LNCaP clone FGC (cell line): ENCODE data around the gene HS2ST1.

Experiments
- DNase-seq: peaks from one replicate; pipeline ENCODE4 v3.0.0-alpha.2; 2011; ENCODE audit warnings: low read depth
- H3K4me3 ChIP-seq: 2 replicates; pipeline ENCODE4 v1.5.1; 2011; ENCODE audit warnings: mild to moderate bottlenecking, low read depth, low read length, control low read depth
- TF ChIP-seq, protein P1 (sequence below): IDR thresholded peaks from 2 replicates; pipeline ENCODE4 v1.5.1; 2012; ENCODE audit warnings: mild to moderate bottlenecking; ENCODE audit not compliant: control insufficient read depth, insufficient read depth; ENCODE audit errors: extremely low read depth

HS2ST1 gene

DNA sequence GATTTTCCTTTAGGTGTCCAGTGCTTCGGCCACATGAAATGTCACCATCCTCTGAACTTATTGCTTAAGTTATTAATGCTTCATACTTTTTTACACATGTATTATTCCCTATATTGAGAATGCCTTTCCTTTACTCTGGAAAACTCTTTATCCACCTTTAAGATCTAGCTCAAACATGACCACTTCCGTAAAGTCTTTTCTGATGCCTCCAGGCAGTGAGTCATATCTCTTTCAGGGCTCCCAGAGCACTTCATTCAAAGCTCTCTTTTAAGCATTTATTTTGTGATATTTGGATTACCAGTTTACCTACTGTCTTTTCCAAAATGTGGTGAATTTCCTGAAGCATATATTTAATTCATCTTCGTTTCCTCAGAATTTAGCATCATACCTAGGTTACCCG lies 178.9 kb downstream of the HS2ST1 start:
- no peak overlapping the region for H3K4me3 ChIP-seq
- no peak for DNase-seq
- TF ChIP-seq, protein P1, sequence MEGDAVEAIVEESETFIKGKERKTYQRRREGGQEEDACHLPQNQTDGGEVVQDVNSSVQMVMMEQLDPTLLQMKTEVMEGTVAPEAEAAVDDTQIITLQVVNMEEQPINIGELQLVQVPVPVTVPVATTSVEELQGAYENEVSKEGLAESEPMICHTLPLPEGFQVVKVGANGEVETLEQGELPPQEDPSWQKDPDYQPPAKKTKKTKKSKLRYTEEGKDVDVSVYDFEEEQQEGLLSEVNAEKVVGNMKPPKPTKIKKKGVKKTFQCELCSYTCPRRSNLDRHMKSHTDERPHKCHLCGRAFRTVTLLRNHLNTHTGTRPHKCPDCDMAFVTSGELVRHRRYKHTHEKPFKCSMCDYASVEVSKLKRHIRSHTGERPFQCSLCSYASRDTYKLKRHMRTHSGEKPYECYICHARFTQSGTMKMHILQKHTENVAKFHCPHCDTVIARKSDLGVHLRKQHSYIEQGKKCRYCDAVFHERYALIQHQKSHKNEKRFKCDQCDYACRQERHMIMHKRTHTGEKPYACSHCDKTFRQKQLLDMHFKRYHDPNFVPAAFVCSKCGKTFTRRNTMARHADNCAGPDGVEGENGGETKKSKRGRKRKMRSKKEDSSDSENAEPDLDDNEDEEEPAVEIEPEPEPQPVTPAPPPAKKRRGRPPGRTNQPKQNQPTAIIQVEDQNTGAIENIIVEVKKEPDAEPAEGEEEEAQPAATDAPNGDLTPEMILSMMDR: no peak

DNA sequence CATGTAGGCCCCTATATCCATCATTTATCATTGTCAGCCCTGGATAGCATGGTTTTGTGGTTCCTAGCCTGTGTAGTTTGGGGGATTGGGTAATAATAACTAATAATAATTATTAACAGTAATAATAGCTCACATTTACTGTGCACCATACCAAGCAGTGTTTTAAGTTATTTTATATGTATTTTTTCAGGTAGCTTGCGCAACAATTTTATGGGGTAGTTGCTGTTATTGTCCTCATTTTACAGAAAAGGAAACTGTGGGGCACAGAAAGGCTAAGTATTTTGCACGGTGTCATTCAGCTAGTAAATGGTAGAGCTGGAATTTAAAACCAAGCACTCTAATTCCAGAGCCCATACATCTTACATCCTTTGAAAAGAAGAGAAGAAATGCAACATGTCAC lies 179.8 kb downstream of the HS2ST1 start:
- TF ChIP-seq, protein P1: no peak
- no peak overlapping the region for H3K4me3 ChIP-seq
- no peak for DNase-seq

DNA sequence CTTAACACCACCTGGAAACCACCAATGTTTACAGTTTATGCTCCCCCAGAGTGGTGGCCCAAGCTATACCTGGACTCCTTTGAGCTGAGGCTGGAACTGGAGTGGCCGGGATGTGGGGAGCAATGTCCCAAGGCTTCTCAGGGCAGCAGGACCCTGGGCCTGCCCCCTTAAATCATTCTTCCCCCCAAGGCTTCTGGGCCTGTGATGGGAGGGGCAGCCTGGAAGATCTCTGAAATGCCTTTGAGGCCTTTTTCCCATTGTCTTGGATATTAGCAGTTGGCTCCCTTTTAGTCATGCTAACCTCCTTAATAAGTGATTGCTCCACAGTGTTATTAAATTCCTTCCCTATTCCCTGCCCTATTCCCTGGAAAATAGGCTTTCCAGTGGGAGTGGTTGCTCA lies 185.8 kb downstream of the HS2ST1 start:
- TF ChIP-seq, protein P1: no peak

DNA sequence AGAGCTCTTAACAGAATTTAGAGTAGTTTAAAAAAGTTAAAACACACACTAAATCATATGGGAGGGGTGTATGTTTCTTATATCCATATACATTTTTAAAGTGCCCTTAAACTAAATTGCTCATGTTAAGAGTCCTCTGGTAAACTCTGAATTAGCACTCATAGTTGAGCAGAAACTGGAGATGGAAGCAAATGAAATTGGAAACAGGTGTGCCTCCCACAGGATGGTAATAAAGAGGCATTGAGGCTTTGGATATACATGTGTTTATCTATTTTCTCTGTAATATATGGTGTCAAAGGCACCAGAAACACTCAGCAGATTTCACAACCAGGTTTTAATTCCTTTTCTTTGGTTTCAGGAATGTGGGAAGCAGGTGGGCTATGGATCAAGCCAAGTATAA lies 188.6 kb downstream of the HS2ST1 start:
- DNase-seq: no peak
- H3K4me3 ChIP-seq: no peak overlapping the region
- TF ChIP-seq, protein P1: no peak

More for the DNA sequence above, 185.8 kb downstream of the HS2ST1 start:
- DNase-seq: no peak
- no peak overlapping the region for H3K4me3 ChIP-seq

DNA sequence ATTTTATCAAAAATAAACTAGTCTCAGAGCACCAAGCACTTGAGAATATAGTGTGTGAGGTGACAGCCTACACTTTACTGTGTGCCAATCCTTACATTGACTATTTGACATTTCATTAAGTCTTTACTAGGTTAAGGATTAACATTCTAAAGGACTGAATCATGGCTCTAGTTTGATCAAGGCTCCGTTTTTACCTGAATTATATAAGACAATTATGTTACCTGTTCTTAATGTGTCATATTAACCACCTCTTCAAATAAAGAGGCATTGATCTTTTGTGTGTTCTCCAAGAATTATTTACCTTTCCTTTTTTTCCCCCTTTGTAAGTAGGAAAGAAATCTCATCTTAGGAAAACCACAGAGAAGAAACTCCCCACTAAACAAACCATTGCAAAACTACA lies 189.7 kb downstream of the HS2ST1 start:
- no peak overlapping the region for H3K4me3 ChIP-seq
- no peak for DNase-seq
- TF ChIP-seq, protein P1: no peak

DNA sequence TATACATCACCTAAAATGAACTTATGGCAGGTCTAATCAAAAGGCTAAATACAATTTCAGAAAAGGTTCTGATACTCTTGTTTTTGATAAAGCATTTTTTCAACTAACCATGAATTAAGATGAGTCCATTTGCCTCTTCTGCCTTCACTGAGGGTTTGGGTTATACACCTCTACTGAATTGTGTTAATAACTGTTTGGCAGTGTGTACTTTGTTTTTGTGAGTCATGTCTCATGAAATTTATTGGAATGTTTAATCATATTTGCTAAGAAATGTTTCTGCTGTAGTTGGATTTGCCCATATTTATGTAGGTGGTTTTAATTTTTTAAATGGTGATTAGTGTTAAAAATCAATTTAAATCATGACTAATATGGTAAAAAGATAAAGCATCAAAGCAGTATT lies 190.5 kb downstream of the HS2ST1 start:
- H3K4me3 ChIP-seq: no peak overlapping the region
- peak; percentile 22 for DNase-seq
- TF ChIP-seq, protein P1: no peak

DNA sequence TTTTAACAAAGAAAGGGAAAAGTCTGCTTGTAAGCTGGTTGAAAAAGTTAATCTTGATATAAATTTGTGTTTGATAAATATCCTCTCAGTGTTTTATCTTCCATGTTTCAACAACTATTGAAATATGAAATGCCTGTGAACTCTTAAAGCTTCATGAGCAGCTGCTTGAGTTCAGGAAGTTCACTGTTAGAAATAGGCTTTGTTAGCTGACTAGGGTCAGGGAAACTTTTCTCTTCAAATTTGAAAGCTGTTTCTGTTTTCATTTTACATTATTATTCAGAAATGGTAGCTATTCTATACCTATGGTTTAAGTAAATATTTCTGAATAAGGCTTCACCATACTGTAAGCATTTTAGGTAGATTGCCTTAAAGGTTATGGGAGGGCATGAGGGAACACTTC lies 191.7 kb downstream of the HS2ST1 start:
- TF ChIP-seq, protein P1: no peak
- no peak for DNase-seq
- no peak overlapping the region for H3K4me3 ChIP-seq
